GM23338 (cell line): ENCODE results near the gene DLG5. TPM values are rescaled to one million over a fixed set of nuclear protein-coding genes. Genes with fewer than 3 reads are reported as not detected.

Source experiments
- ATAC-seq: fragments of 200-7000 bp; cut with Tn5 transposase; 3 replicates; pipeline ENCODE4 v1.9.1; 2020
- DNase-seq: peaks from one replicate; pipeline ENCODE4 v3.0.0-alpha.2; 2015; ENCODE audit warnings: low spot score
- H2AFZ ChIP-seq: fragments of 200-600 bp; sonication (generic); 2 replicates; pipeline ENCODE4 v1.8.0; 2016; ENCODE audit warnings: antibody characterized with exemption, mild to moderate bottlenecking, moderate library complexity
- H3F3A ChIP-seq: fragments of 200-600 bp; sonication (generic); replicated peaks from 2 replicates; pipeline ENCODE4 v1.8.0; 2017; ENCODE audit warnings: antibody characterized with exemption, mixed run types, low read depth
- H3K27ac ChIP-seq: fragments of 200-600 bp; sonication (generic); 2 replicates; pipeline ENCODE4 v1.6.1; 2016; ENCODE audit warnings: low read depth
- H3K27me3 ChIP-seq: fragments of 200-600 bp; sonication (generic); 2 replicates; pipeline ENCODE4 v1.8.0; 2016; ENCODE audit warnings: mild to moderate bottlenecking, mixed run types, moderate library complexity; ENCODE audit not compliant: insufficient read depth
- H3K36me3 ChIP-seq: fragments of 200-600 bp; sonication (generic); 2 replicates; pipeline ENCODE4 v1.8.0; 2016; ENCODE audit warnings: mild to moderate bottlenecking; ENCODE audit not compliant: insufficient read depth
- H3K4me1 ChIP-seq: fragments of 200-600 bp; sonication (generic); 2 replicates; pipeline ENCODE4 v1.8.0; 2016; ENCODE audit warnings: mild to moderate bottlenecking, moderate library complexity; ENCODE audit not compliant: insufficient read depth
- H3K4me2 ChIP-seq: fragments of 200-600 bp; sonication (generic); 2 replicates; pipeline ENCODE4 v1.7.1; 2017; ENCODE audit warnings: mixed run types
- H3K4me3 ChIP-seq: fragments of 200-600 bp; sonication (generic); 2 replicates; pipeline ENCODE4 v1.6.1; 2016; ENCODE audit warnings: mixed run types
- H3K79me2 ChIP-seq: fragments of 200-600 bp; sonication (generic); replicated peaks from 2 replicates; pipeline ENCODE4 v1.8.0; 2017; ENCODE audit warnings: mild to moderate bottlenecking; ENCODE audit not compliant: insufficient read depth
- H3K9me2 ChIP-seq: fragments of 200-600 bp; sonication (generic); 2 replicates; pipeline ENCODE4 v1.8.0; 2017; ENCODE audit not compliant: insufficient read depth
- H4K20me1 ChIP-seq: fragments of 200-600 bp; sonication (generic); replicated peaks from 2 replicates; pipeline ENCODE4 v1.8.0; 2017; ENCODE audit warnings: mild to moderate bottlenecking; ENCODE audit not compliant: insufficient read depth
- H3K27ac Mint-ChIP-seq: 2 replicates; pipeline ENCODE4 v1.8.0; 2020; ENCODE audit warnings: inconsistent platforms, mild to moderate bottlenecking, moderate library complexity, mixed read lengths
- H3K27me3 Mint-ChIP-seq: 3 replicates; pipeline ENCODE4 v1.8.0; 2022; ENCODE audit warnings: low read depth, mild to moderate bottlenecking, moderate library complexity, mixed read lengths, inconsistent platforms; ENCODE audit not compliant: insufficient read depth, poor library complexity
- H3K36me3 Mint-ChIP-seq: 3 replicates; pipeline ENCODE4 v1.8.0; 2021; ENCODE audit warnings: low read depth, mild to moderate bottlenecking, inconsistent platforms, moderate library complexity, mixed read lengths
- H3K4me1 Mint-ChIP-seq: 3 replicates; pipeline ENCODE4 v1.8.0; 2020; ENCODE audit warnings: mild to moderate bottlenecking, inconsistent platforms, mixed read lengths
- H3K4me3 Mint-ChIP-seq: 3 replicates; pipeline ENCODE4 v1.8.0; 2021; ENCODE audit warnings: moderate library complexity, mild to moderate bottlenecking, inconsistent platforms, mixed read lengths
- H3K9me3 Mint-ChIP-seq: 3 replicates; pipeline ENCODE4 v1.8.0; 2020; ENCODE audit warnings: moderate library complexity, mild to moderate bottlenecking, inconsistent platforms, mixed read lengths
- JUNB ChIP-seq: IDR thresholded peaks from one replicate; pipeline ENCODE4 v1.6.1; 2016; ENCODE audit warnings: antibody characterized with exemption; ENCODE audit not compliant: unreplicated experiment
- STAT1 ChIP-seq: IDR thresholded peaks from one replicate; pipeline ENCODE4 v1.6.1; 2016; ENCODE audit warnings: antibody characterized with exemption; ENCODE audit not compliant: unreplicated experiment
- polyA plus RNA-seq: library from polyadenylated mRNA; unstranded; fragments of >200 nt; fragmentation: Nextera tagmentation; extraction: Ambion mirVana; gene quantifications from 2 replicates; pipeline ENCODE4 v1.2.1, GENCODE V29; 2016
- total RNA-seq: library from RNA; depleted of rRNA; stranded (reverse); fragments of >200 nt; shearing (Covaris generic); gene quantifications from 2 replicates; pipeline ENCODE4 v1.2.3, GENCODE V29; 2014
- TF ChIP-seq, protein P1 (sequence below): fragments of 250-450 bp; sonication (Bioruptor Pico); IDR thresholded peaks from 2 replicates; pipeline ENCODE4 v1.5.0; 2020; ENCODE audit warnings: mild to moderate bottlenecking, moderate library complexity

The DLG5 gene
- total and polyA plus RNA-seq, 2 experiments from 2014 or later: 7.4 to 66.6 TPM

DNA sequence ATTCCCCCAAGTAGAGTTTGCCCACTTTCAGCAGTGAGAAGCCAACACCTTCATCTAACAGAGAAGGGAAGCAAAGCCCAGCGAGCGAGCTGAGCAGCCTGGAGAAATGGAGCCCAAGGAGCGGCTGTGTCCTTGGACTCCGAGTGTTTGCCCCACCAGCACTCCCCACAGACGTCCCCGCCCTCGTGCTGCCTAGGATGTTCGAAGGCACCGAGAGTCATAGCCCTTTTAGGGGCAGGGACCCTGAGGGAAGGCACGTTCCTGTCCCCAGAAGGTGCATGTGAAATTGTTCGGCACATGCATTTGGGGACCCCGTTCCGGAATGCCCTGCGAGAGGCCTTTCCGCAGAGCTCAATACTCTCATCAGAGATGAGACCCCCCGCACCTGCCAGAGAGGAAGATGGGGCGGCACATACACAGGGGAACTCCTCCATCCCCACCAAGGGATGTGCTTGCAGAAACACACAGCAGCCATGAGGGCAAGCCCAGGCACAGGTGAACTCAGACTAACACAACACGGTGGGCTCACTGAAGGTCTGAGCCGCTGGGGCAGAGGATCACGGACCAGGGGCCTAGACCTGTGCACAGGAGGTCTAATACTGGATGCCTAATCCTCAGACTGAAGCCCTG is 131.0 kb downstream of the DLG5 start:
- H3K27ac Mint-ChIP-seq: no peak overlapping the region; the same call in 1 of the 2 replicates

More for the DNA sequence above, 131.0 kb downstream of the DLG5 start:
- Mint-ChIP-seq H3K36me3 (peaks cover 61% of the 10 kb centered on the region), H3K4me1 (no peaks in the 10 kb centered on the region; the same call in 2 of the 3 replicates), H3K27me3 (peaks cover 2% of the 10 kb centered on the region), H3K9me3 (no peaks in the 10 kb centered on the region), H3K4me3 (no peak overlapping the region)
- H3K27ac ChIP-seq: no peak overlapping the region
- TF ChIP-seq JUNB (no peak), STAT1 (no peak)
- TF ChIP-seq, protein P1, sequence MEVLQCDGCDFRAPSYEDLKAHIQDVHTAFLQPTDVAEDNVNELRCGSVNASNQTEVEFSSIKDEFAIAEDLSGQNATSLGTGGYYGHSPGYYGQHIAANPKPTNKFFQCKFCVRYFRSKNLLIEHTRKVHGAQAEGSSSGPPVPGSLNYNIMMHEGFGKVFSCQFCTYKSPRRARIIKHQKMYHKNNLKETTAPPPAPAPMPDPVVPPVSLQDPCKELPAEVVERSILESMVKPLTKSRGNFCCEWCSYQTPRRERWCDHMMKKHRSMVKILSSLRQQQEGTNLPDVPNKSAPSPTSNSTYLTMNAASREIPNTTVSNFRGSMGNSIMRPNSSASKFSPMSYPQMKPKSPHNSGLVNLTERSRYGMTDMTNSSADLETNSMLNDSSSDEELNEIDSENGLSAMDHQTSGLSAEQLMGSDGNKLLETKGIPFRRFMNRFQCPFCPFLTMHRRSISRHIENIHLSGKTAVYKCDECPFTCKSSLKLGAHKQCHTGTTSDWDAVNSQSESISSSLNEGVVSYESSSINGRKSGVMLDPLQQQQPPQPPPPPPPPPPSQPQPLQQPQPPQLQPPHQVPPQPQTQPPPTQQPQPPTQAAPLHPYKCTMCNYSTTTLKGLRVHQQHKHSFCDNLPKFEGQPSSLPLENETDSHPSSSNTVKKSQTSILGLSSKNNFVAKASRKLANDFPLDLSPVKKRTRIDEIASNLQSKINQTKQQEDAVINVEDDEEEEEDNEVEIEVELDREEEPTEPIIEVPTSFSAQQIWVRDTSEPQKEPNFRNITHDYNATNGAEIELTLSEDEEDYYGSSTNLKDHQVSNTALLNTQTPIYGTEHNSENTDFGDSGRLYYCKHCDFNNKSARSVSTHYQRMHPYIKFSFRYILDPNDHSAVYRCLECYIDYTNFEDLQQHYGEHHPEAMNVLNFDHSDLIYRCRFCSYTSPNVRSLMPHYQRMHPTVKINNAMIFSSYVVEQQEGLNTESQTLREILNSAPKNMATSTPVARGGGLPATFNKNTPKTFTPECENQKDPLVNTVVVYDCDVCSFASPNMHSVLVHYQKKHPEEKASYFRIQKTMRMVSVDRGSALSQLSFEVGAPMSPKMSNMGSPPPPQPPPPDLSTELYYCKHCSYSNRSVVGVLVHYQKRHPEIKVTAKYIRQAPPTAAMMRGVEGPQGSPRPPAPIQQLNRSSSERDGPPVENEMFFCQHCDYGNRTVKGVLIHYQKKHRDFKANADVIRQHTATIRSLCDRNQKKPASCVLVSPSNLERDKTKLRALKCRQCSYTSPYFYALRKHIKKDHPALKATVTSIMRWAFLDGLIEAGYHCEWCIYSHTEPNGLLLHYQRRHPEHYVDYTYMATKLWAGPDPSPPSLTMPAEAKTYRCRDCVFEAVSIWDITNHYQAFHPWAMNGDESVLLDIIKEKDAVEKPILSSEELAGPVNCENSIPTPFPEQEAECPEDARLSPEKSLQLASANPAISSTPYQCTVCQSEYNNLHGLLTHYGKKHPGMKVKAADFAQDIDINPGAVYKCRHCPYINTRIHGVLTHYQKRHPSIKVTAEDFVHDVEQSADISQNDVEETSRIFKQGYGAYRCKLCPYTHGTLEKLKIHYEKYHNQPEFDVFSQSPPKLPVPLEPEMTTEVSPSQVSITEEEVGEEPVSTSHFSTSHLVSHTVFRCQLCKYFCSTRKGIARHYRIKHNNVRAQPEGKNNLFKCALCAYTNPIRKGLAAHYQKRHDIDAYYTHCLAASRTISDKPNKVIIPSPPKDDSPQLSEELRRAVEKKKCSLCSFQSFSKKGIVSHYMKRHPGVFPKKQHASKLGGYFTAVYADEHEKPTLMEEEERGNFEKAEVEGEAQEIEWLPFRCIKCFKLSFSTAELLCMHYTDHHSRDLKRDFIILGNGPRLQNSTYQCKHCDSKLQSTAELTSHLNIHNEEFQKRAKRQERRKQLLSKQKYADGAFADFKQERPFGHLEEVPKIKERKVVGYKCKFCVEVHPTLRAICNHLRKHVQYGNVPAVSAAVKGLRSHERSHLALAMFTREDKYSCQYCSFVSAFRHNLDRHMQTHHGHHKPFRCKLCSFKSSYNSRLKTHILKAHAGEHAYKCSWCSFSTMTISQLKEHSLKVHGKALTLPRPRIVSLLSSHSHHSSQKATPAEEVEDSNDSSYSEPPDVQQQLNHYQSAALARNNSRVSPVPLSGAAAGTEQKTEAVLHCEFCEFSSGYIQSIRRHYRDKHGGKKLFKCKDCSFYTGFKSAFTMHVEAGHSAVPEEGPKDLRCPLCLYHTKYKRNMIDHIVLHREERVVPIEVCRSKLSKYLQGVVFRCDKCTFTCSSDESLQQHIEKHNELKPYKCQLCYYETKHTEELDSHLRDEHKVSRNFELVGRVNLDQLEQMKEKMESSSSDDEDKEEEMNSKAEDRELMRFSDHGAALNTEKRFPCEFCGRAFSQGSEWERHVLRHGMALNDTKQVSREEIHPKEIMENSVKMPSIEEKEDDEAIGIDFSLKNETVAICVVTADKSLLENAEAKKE: no peak
- no peaks in the 10 kb centered on the region for H3K9me2 ChIP-seq
- no peak overlapping the region for H3K4me2 ChIP-seq
- no peaks in the 10 kb centered on the region for H4K20me1 ChIP-seq
- peaks cover 20% of the 10 kb centered on the region; the same call in 1 of the 2 replicates for H3K36me3 ChIP-seq
- H3F3A ChIP-seq: no peaks in the 10 kb centered on the region
- no peaks in the 10 kb centered on the region for H3K27me3 ChIP-seq
- no peak for DNase-seq
- no peak overlapping the region for H2AFZ ChIP-seq
- no peaks in the 10 kb centered on the region for H3K4me1 ChIP-seq
- H3K4me3 ChIP-seq: no peak overlapping the region
- H3K79me2 ChIP-seq: no peaks in the 10 kb centered on the region
- no peak for ATAC-seq
